H54 (cell line): ENCODE results near the gene OR9Q2.
"Not testable (repeated sequence)": the region's sequence is repeated elsewhere in the genome, so short reads cannot be mapped to it uniquely, and the experiment has no call there.

ENCODE experiments used
- DNase-seq: peaks from one replicate; pipeline ENCODE4 v3.0.0; 2011; ENCODE audit warnings: low spot score, mixed read lengths; ENCODE audit not compliant: insufficient read length
- FAIRE-seq: peaks from 3 replicates; lab custom pipeline; 2011; peaks lifted over from hg19 to GRCh38; lab: Jason Lieb, UNC
- POLR2A ChIP-seq: IDR thresholded peaks from 2 replicates; pipeline ENCODE4 v1.6.1; 2011; ENCODE audit warnings: low read depth, mild to moderate bottlenecking, low read length

The OR9Q2 gene

GRCh38 chr11:58204042-58204441 is 15.2 kb downstream of the OR9Q2 start, which contains the start of gene OR1S2:
TSS of gene OR1S2 (minus strand) at chr11:58204142. CDS start at chr11:58204142, 0 bp downstream.
- DNase-seq (no peak), FAIRE-seq (no peak)
- TF ChIP-seq POLR2A = no peak

GRCh38 chr11:58212420-58212819 is 23.6 kb downstream of the OR9Q2 start, which contains the start of gene OR1S1:
TSS of gene OR1S1 (plus strand) at chr11:58212720.
- not testable (repeated sequence) for FAIRE-seq, DNase-seq

GRCh38 chr11:58216476-58216875 is 27.6 kb downstream of the OR9Q2 start:
- DNase-seq (no peak), FAIRE-seq (no peak)
- no peak for TF ChIP-seq POLR2A

- DNase-seq = no peak
- no peak for FAIRE-seq
- TF ChIP-seq POLR2A = no peak
Observed at GRCh38 chr11:58222721-58223120, 33.9 kb downstream of the OR9Q2 start.

- no peak for FAIRE-seq
- no peak for DNase-seq
- no peak for TF ChIP-seq POLR2A
Observed at GRCh38 chr11:58227956-58228615, 39.2 kb downstream of the OR9Q2 start.
